ENCODE data around the gene CCDC183. TPM values are rescaled to one million over a fixed set of nuclear protein-coding genes. Genes with fewer than 3 reads are reported as not detected.
"Not testable (repeated sequence)": the region's sequence is repeated elsewhere in the genome, so short reads cannot be mapped to it uniquely, and the experiment has no call there.

Gene CCDC183
- total RNA-seq, 2 experiments from 2014 or later: 0.88 to 1.3 TPM

DNA sequence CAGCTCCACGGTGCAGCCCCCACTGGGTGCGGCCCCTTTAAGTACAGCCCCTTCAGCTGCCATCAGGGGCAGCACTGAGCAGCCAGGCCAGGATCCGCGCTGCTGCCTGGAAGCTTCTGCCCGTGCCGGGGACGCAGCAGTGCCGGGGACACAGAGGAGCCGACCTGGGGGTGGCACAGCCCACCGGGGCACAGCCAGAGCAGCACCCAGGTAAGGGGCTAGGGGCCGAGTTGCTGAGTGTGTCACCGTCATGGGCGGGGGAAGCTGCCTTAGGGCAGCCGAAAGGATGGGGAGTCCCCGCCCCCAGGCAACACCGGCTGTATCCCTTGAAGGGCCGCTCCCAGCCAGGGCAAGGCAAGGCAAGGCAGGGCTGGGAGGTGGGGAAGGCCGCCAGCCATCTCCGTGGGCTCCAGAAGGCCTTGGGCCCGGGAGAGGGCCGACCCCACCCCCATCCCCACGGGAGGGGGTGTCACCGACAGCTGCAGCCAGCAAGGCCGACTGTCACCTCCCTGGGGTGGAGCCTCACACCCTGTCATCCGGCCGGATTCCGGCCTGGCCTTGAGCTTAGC is 46.3 kb downstream of the CCDC183 start, which contains the start of gene AJM1:
Gene AJM1, plus strand, starts transcription at position 99 of the 569 bp plus-strand sequence. CDS start 1,937 bp downstream, outside the sequence.
- Histone ChIP-seq H3K36me3 (ENCODE audit: insufficient read depth, low read length) (peaks cover 39% of the 10 kb centered on the region), H3K27ac (ENCODE audit: low read depth, low read length, poor library complexity, severe bottlenecking) (peak within 1 kb of the TSS; percentile 58), H3K4me3 (ENCODE audit: low read depth, low read length, poor library complexity, severe bottlenecking) (peak within 1 kb of the TSS; percentile 66), H3K4me2 (ENCODE audit: low read length) (peak within 1 kb of the TSS; percentile 100), H3K4me1 (ENCODE audit: insufficient read depth, low read length, poor library complexity, severe bottlenecking) (peaks cover 23% of the 10 kb centered on the region)
- H3K79me2 ChIP-seq (ENCODE audit: insufficient read depth, low read depth, low read length); H3K9me2 ChIP-seq (ENCODE audit: insufficient read depth, low read length); H3K9me3 ChIP-seq (ENCODE audit: low read length); H2AFZ ChIP-seq (ENCODE audit: low read length); BruUV-seq (replicated peaks); intact Hi-C loops (cut with micrococcal nuclease; ENCODE audit: unreplicated experiment); H4K20me1 ChIP-seq (ENCODE audit: insufficient read depth, low read length): not testable (repeated sequence)
- CTCF ChIA-PET (ENCODE audit: unreplicated experiment): interaction anchor here (0.6 kb wide), 2 partner anchors 24 to 167 kb away, joined by 3 to 4 read pairs; no protein-coding TSS in a partner anchor
- POLR2A ChIA-PET: interaction anchor here (1.2 kb wide), 1 partner anchor 35 kb away, joined by 3 read pairs; the partner anchor contains the start of gene RABL6
- DNase-seq (ENCODE audit: low spot score): peak; percentile 85
- peak; percentile 82 for TF ChIP-seq CTCF (conservative IDR thresholded peaks at IDR 0.05; ENCODE audit: low read length)

DNA sequence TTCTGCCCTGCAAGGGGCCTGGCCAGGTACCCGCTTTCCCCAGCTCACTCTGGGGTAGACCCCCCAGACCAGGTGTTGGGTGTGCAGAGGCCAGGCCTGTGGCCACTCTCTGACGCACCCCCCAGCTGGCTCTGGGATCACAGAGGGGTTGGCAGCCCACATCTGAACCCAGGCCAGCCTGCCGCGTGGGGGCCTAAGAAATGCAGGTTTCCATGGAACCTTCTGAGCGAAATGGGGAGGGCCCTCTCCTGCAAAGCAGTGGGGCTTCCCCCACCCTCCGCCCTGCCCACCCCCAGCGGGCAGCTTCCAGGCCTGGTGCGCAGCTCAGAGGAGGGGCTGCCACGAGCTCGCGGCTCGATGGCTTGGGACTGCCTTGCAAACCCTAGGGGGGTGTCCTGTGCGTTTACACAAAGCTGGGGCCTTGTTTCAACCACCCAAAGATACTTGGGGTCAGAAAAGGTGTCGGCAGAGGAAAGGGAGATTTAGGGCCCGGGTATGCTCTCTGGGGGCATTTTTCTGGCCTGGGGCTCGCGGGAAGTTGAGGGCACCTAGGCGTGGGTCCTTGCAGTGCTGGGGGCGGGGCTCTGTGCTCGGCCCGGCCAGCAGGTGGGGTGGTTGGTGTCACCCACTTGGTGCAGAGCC is 47.1 kb downstream of the CCDC183 start:
- not testable (repeated sequence) for BruUV-seq (replicated peaks)

DNA sequence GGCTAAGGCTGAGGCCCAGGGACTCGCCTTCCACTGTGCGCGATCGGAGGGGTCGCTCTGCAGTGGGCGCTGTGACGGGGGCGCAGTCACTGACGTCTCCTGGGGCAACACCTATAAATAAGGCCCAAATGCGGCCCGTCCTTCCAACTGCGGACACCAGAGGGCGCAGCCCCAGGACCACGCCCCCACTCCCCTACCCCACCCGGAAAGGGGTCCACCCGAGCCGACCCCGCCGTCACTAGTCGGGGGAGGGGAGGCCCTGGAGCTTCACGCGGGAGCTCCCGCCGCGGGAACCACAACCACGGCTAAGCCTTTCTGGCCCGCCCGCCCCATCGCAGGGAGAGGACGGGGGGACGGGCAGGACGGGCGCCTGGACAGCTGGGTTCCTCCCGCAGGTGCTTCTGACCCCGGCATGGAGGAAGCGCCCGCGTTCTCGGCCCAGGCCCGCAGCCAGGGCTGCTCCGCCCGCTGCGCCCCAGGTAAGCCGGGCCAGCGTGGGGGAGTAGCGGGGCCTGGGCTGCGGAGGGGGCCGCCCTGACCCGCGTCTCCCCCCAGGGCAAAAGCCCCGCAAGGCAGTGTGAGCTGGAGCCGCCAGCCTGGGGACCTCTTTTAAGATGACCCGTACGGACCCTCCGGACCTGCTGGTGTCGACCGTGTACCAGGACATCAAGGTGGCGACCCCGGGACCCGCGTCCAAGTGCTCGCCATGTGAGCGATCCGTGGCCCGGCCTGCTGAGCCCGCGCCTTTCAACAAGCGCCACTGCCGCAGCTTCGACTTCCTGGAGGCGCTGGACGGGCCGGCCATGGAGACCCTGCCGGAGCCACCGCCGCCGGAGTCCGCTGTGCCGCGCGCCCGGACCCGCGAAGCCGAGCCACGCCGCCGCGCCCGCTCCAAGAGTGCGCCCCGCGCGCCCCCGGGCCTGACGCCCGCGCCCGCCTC is 47.9 kb downstream of the CCDC183 start:
- H2AFZ ChIP-seq (ENCODE audit: low read length); H3K9me3 ChIP-seq (ENCODE audit: low read length); BruUV-seq (replicated peaks); H4K20me1 ChIP-seq (ENCODE audit: insufficient read depth, low read length); H3K9me2 ChIP-seq (ENCODE audit: insufficient read depth, low read length); POLR2A ChIA-PET; H3K27ac ChIP-seq (ENCODE audit: low read depth, low read length, poor library complexity, severe bottlenecking); H3K79me2 ChIP-seq (ENCODE audit: insufficient read depth, low read depth, low read length): not testable (repeated sequence)
- peaks cover 26% of the 10 kb centered on the region for H3K4me1 ChIP-seq (ENCODE audit: insufficient read depth, low read length, poor library complexity, severe bottlenecking)
- H3K36me3 ChIP-seq (ENCODE audit: insufficient read depth, low read length): peaks cover 25% of the 10 kb centered on the region
- H3K4me3 ChIP-seq (ENCODE audit: low read depth, low read length, poor library complexity, severe bottlenecking): peak overlapping the region; percentile 6
- DNase-seq (ENCODE audit: low spot score): peak; percentile 48
- intact Hi-C loops (cut with micrococcal nuclease; ENCODE audit: unreplicated experiment): loop anchor here (1.0 kb wide), 1 partner anchor 54 kb away; no protein-coding TSS in a partner anchor
- peak overlapping the region; percentile 54; the same call in 1 of the 2 replicates for H3K4me2 ChIP-seq (ENCODE audit: low read length)
- CTCF ChIA-PET (ENCODE audit: unreplicated experiment): interaction anchor here (0.6 kb wide), 1 partner anchor 35 kb away, joined by 3 read pairs; no protein-coding TSS in a partner anchor
- TF ChIP-seq CTCF (conservative IDR thresholded peaks at IDR 0.05; ENCODE audit: low read length): peak; percentile 73

More for the DNA sequence above, 47.1 kb downstream of the CCDC183 start:
- H3K4me2 ChIP-seq (ENCODE audit: low read length): peak overlapping the region; percentile 54
- H3K9me3 ChIP-seq (ENCODE audit: low read length); H4K20me1 ChIP-seq (ENCODE audit: insufficient read depth, low read length); DNase-seq (ENCODE audit: low spot score); H3K9me2 ChIP-seq (ENCODE audit: insufficient read depth, low read length); H3K79me2 ChIP-seq (ENCODE audit: insufficient read depth, low read depth, low read length); H2AFZ ChIP-seq (ENCODE audit: low read length); POLR2A ChIA-PET: not testable (repeated sequence)
- intact Hi-C loops (cut with micrococcal nuclease; ENCODE audit: unreplicated experiment): loop anchor here (1.0 kb wide), 1 partner anchor 53 kb away; no protein-coding TSS in a partner anchor
- peaks cover 26% of the 10 kb centered on the region for H3K4me1 ChIP-seq (ENCODE audit: insufficient read depth, low read length, poor library complexity, severe bottlenecking)
- CTCF ChIA-PET (ENCODE audit: unreplicated experiment): interaction anchor here (0.6 kb wide), 2 partner anchors 34 to 166 kb away, joined by 3 to 4 read pairs; no protein-coding TSS in a partner anchor
- H3K27ac ChIP-seq (ENCODE audit: low read depth, low read length, poor library complexity, severe bottlenecking): peak overlapping the region; percentile 25
- H3K36me3 ChIP-seq (ENCODE audit: insufficient read depth, low read length): peaks cover 32% of the 10 kb centered on the region
- peak overlapping the region; percentile 6 for H3K4me3 ChIP-seq (ENCODE audit: low read depth, low read length, poor library complexity, severe bottlenecking)

All from OCI-LY7 (cell line).